Fibroblast of peridontal ligament (primary cell): Measurements from ENCODE around the gene CELA2B.

Source experiments
- DNase-seq: peaks from one replicate; pipeline ENCODE4 v3.0.0-alpha.2; 2010; ENCODE audit errors: extremely low read depth

The CELA2B gene

DNA sequence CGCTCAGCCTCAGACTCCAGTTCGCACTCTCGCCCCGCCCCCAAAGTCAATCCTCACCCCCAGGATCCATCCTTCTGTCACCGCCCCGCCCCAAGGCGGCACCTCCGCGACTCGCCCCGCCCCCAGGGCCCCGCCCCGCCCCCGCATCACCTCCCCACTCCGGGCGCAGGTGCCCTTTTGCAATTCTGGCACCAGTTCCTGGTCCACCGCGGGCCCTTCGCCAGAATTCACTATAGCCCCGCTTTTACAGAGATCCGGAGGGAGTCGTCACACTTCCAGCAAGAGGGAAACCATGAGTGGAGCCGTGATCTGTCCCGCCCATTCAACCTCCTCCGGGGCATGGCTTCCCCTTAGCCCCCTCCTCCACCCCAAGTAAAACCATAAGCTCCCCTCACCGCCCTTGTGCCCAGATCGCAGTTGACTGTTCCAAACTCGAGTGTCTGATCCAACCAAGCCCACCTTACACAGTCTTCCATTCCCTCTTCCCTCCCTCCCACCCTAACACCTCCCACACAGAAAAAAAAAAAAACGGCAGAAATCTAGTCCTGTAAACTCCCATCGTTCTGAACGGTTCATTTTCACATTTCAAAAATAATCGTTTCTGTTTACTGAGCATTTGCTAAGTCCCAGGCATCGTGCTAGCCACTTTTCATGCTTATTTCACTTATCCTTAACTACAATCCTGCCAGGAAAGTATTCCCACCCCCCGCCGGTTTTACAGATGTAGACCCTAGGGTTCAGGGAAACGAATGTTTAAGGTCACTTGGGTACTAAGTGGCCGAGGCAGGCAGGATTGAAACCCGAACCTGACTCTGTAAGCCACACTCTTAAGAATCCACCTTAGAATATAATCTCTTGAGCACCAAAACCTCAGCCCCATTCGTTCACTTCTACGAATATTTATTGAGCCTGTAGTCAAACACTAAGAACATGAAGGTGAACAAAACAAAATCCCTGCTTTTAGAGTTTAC is 49.4 kb downstream of the CELA2B start:
- peak; percentile 99 for DNase-seq

DNA sequence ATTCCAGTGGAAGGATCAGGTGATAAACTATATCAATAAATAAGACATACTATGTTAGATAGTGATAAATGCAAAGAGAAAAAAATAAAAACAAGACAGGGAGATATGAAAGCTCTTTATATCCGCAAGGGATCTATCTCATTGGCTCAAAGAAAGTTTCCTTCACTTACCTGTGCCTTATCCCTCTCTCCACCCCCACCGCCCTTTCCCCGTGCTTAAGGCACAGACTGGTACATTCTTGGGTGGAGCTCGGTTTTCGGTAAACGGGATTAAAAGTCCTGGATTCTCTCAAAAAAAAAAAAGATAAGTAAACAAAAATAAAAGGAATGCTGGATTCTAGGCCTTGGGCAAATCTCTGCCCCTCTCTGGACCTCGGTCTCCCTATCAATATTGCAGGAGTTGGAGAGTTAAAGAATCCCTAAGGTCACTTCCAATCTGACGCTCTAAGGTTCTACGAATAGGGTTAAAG is 50.2 kb downstream of the CELA2B start:
- no peak for DNase-seq

DNA sequence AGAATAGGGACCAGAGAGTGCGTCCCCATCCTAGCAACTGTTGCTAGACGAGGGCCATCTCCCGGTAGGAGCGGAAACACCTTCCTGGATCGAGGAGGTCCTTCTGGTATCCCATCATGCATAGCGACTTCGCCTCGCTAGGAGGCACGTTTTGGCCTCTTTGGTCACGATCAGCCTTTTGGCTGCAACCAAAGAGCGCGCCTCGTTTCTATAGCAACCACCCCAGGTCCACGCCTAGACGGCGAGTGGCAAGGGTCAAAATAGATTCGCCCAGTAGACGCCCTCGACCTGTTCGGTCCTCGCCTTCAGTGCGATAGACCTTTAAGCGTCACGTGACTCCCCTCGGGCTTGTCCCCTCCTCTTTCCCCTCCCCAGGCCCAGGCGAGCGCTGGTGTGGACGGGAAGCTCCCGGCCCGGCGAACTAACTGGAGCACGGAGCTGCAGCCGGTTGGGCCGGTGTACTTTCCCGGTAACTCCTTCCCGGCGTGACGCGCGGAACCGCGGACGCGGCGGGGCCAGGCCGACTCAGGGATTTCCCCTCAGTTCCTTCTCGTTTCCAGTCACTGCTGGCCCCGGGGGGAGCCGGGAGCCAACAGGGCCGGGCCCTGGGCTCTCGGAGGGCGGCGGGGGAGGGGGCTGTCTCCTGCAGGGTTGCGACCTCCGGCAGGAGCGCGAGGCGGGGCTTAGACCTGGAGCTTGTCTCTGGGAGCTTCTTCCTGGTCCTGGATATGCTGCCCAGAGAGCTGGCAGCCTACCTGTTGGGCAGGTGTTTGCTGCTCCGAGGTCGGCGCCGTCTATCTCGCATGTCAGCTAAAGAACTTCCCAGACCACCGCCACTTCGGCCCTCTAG is 50.8 kb downstream of the CELA2B start, which contains the start of gene DNAJC16:
Gene DNAJC16, plus strand, starts transcription at position 359 of the 850 bp plus-strand sequence. CDS start 2,258 bp downstream, outside the sequence.
- DNase-seq, result peak; percentile 100

DNA sequence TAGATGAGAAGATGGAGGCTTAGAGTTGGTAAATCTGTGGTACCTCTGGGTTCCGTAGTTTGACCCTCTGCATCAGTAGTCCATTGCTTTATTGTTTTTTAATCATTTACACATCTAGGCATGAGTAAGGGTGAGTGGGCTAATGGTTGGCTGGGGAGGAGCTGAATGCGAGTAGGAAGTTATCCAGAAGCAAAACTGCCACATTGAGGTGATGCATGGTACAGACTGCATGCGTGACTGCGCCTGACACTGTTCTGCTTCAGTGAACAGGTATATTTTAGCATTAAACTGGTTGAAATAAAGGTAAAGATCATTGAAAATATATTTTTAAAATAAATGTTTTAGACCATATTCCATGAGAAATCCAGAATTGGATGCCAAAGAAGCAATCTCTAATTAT is 55.1 kb downstream of the CELA2B start:
- no peak for DNase-seq

DNA sequence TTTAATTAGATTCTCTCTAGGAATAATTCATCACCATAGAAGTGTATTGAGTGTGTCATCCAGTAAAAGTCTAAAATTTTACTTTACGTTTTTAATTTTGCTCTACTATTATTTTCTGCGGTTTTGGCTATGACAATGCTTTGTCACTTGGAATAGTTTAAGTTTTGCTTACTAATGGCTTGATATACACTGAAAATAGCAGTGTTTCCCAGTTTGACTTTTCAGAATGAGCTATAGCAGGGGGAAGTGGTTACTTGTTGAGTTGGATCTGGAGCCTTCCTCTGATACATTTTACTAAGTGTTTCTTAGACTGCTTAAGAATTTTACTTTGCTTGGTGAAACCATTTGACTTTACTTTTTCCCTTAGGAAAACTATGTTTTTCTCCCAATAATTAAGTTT is 55.8 kb downstream of the CELA2B start:
- DNase-seq, result no peak

DNA sequence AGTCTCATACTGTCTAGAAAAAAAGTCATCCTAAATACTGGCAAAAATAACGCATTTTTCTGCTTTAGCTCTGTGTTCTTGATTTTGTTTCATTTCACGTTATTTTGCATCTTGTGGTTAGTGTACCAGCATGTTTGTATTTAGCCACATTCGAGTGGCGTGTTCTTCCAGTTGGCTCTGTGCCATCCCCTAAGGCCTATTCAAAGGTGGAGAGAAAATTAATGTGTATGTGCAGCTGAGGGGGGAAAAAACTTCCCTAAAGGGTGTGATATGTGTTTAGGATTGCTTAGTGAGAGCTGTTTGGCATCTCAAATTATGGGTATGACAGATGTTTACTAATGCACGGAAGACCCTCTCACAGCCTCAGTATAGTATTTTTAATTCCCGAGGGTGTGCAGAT is 62.9 kb downstream of the CELA2B start:
- no peak for DNase-seq

DNA sequence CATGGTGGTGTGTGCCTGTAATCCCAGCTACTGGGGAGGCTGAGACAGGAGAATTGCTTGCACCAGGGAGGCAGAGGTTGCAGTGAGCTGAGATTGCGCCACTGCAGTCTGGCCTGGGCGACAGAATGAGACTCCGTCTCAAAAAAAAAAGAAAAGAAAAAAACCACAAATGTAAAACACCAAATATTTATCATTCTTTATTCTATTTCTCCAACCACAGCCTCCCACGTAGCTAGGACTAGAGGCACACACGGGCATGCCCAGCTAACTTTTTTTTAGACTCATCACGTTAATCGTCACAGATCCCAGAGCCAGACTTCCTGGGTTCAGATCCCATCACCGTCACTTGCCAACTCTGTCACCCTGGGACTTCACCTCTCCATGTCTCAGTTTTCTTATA is 64.3 kb downstream of the CELA2B start:
- DNase-seq, result peak; percentile 32
